ENCODE measurements around the gene TTLL3. TPM values are rescaled to one million over a fixed set of nuclear protein-coding genes. Genes with fewer than 3 reads are reported as not detected.

Gene TTLL3
- 4.3 and 5.9 TPM in 2 replicates for total RNA-seq (2021; fragmentation: NEBNext Ultra II Directional; extraction: Animal tissue kit (Norgen Biotek cat#: 25700))
- 8.9 and 11.4 TPM in 2 replicates for polyA plus RNA-seq (2011; rRNA removed)
- 11.5 TPM for polyA plus RNA-seq (2011; cell fraction: cytosol; rRNA removed)
- polyA plus RNA-seq (2011; cell fraction: nucleus; rRNA removed), result 33.1 TPM
- polyA plus RNA-seq (2012, experiment 1 of 2), result 8.7 to 12.5 TPM (median 11.8 TPM) in 4 replicates
- 2.6 TPM for polyA plus RNA-seq (2012, experiment 2 of 2)
- 2.8 TPM for polyA plus RNA-seq (2013, experiment 1 of 2)
- 2.1 TPM for polyA plus RNA-seq (2013, experiment 2 of 2)
- polyA minus RNA-seq (2011; rRNA and poly(A)+ RNA removed), result 7.1 and 9.4 TPM in 2 replicates
- 3.9 TPM for polyA minus RNA-seq (2011; cell fraction: cytosol; rRNA and poly(A)+ RNA removed)
- polyA minus RNA-seq (2011; cell fraction: nucleus; rRNA and poly(A)+ RNA removed), result 8.7 TPM
- long read RNA-seq, experiment 1, partial matches to known transcripts, result 0 of 1 reads
- long read RNA-seq, experiment 1, other reads (novel, unspliced or antisense), result 1 of 1 reads
- long read RNA-seq, experiment 2, partial matches to known transcripts, result 0 of 1 reads
- long read RNA-seq, experiment 2, other reads (novel, unspliced or antisense), result 1 of 1 reads

- no peak for FAIRE-seq
- TF ChIP-seq EZH2 (IDR thresholded peaks at IDR 0.05; ENCODE audit: low read depth, low read length, severe bottlenecking) (no peak), TAF1 (IDR thresholded peaks at IDR 0.05; ENCODE audit: low read depth, low read length) (0 out of 2 replicates have a peak, but pooled peaks have one; percentile 26), SAP30 (IDR thresholded peaks at IDR 0.05; ENCODE audit: insufficient read depth, insufficient replicate concordance, low read length) (no peak), PHF8 (conservative IDR thresholded peaks at IDR 0.05; ENCODE audit: low read depth, low read length) (0 out of 2 replicates have a peak, but pooled peaks have one; percentile 48), RBBP5 (IDR thresholded peaks at IDR 0.05; ENCODE audit: borderline replicate concordance, low read depth, low read length) (0 out of 2 replicates have a peak, but pooled peaks have one; percentile 42), GABPA (IDR thresholded peaks at IDR 0.05; ENCODE audit: borderline replicate concordance, insufficient read depth, low read length) (0 out of 2 replicates have a peak, but pooled peaks have one; percentile 12)
These were observed at the start of gene TTLL3 for GRCh38 chr3:9809615-9810432. TTLL3 (plus strand) TSS chr3:9810262; CDS start chr3:9810662, 400 bp downstream.

More at GRCh38 chr3:9809615-9810432, at the start of gene TTLL3:
- H2AK5ac ChIP-seq (ENCODE audit: low read depth, low read length), result no peak within 1 kb of the TSS
- no peaks in the 10 kb centered on the region for H3K79me1 ChIP-seq (ENCODE audit: low read depth, low read length)
- peaks cover 2% of the 10 kb centered on the region; the same call in 1 of the 2 replicates for H3K23me2 ChIP-seq (ENCODE audit: low read depth, low read length)
- no peak within 1 kb of the TSS for H2AFZ ChIP-seq (ENCODE audit: low read length)
- peaks cover 3 to 6% of the 10 kb centered on the region in 2 experiments for H4K20me1 ChIP-seq (replicated peaks in 1 of 2; ENCODE audit: control insufficient read depth in 1 of 2, insufficient read depth in 2 of 2, low read length in 2 of 2)
- peak within 1 kb of the TSS; percentile 56 to 84 for H3K4me2 ChIP-seq (ENCODE audit: insufficient read depth in 1 of 2, low read depth in 2 of 2, low read length in 2 of 2)
- peak within 1 kb of the TSS; percentile 3; the same call in 1 of the 2 replicates for H3K27ac ChIP-seq (ENCODE audit: low read depth, low read length)
- no peak within 1 kb of the TSS for H2BK5ac ChIP-seq (ENCODE audit: low read depth, low read length)
- POLR2A ChIA-PET (ENCODE audit: partially characterized antibody), result interaction anchor here (0.9 to 7.8 kb wide), 13 partner anchors 10 to 137 kb away, joined by 3 to 71 read pairs (median 4); partner anchors contain the start of genes ARPC4, CAMK1, RPUSD3 and TADA3
- no peak within 1 kb of the TSS for H4K91ac ChIP-seq (replicated peaks; ENCODE audit: insufficient read length, low read length)
- H3K4me3 ChIP-seq (ENCODE audit: extremely low read depth in 1 of 4, insufficient read depth in 2 of 4, low read depth in 3 of 4, low read length in 4 of 4), result peak within 1 kb of the TSS; percentile 50 to 72 (median 58)
- H3K4ac ChIP-seq (replicated peaks; ENCODE audit: insufficient read length, low read depth, low read length), result no peak within 1 kb of the TSS
- H3K14ac ChIP-seq (ENCODE audit: insufficient read length), result no peak within 1 kb of the TSS
- WGBS, 2 experiments (ENCODE audit: extremely low coverage in 1 of 2, insufficient coverage in 1 of 2, insufficient read length in 1 of 2, insufficient replicate concordance in 2 of 2, low coverage in 1 of 2, low lambda C conversion rate in 2 of 2, missing lambda C conversion rate in 1 of 2), result 6% methylated on average over 36 of the region's 76 CpGs; no CpG with 5 or more reads in 1 of the 2 experiments
- peaks cover 0 to 9% (median 2%) of the 10 kb centered on the region in 4 experiments; a peak in 3 of 7 replicates for H3K4me1 ChIP-seq (replicated peaks in 1 of 4; ENCODE audit: control insufficient read depth in 3 of 4, insufficient read depth in 4 of 4, low read length in 3 of 4)
- no peak within 1 kb of the TSS for H2BK120ac ChIP-seq (replicated peaks; ENCODE audit: low read depth, low read length)
- DNase-seq (ENCODE audit: low read depth in 1 of 2, low spot score in 2 of 2), result peak in 1 of 2 experiments; percentile 88
- no peak within 1 kb of the TSS for H3K23ac ChIP-seq (ENCODE audit: insufficient read length)
- no peak within 1 kb of the TSS for H3K56ac ChIP-seq (replicated peaks; ENCODE audit: insufficient read length, low read depth, low read length)
- H3K27me3 ChIP-seq (replicated peaks in 1 of 4; ENCODE audit: control insufficient read depth in 3 of 4, extremely low read depth in 1 of 4, insufficient read depth in 3 of 4, low read length in 3 of 4), result peaks cover 0 to 11% (median 9%) of the 10 kb centered on the region in 4 experiments; a peak in 5 of 7 replicates
- H2BK15ac ChIP-seq (ENCODE audit: low read length), result no peak within 1 kb of the TSS
- H3K79me2 ChIP-seq (ENCODE audit: control insufficient read depth in 1 of 2, insufficient read depth in 2 of 2, low read length in 2 of 2), result no peaks in the 10 kb centered on the region
- H4K8ac ChIP-seq (ENCODE audit: extremely low read depth, insufficient read depth, low read length), result peak within 1 kb of the TSS; percentile 37; the same call in 1 of the 2 replicates
- H2BK20ac ChIP-seq (ENCODE audit: low read length), result no peak within 1 kb of the TSS
- H3K18ac ChIP-seq (ENCODE audit: extremely low read depth, low read length), result peak within 1 kb of the TSS; percentile 1; the same call in 1 of the 2 replicates
- CTCF ChIA-PET (ENCODE audit: partially characterized antibody), result interaction anchor here (1.0 to 4.9 kb wide), 6 partner anchors 9 to 173 kb away, joined by 3 to 30 read pairs (median 8); no protein-coding TSS in a partner anchor
- H3K36me3 ChIP-seq (ENCODE audit: control insufficient read depth in 2 of 4, insufficient read depth in 4 of 4, low read length in 3 of 4), result peaks cover 10 to 17% (median 13%) of the 10 kb centered on the region in 4 experiments; a peak in 7 of 8 replicates
- no peak within 1 kb of the TSS for H2BK12ac ChIP-seq (ENCODE audit: low read depth, low read length)
- H3K9ac ChIP-seq (replicated peaks in 1 of 4; ENCODE audit: extremely low read depth in 1 of 4, low read depth in 3 of 4, low read length in 3 of 4), result peak within 1 kb of the TSS; percentile 23 to 75 (median 58); a peak in 6 of 7 replicates
- no peaks in the 10 kb centered on the region for H3K9me3 ChIP-seq (ENCODE audit: insufficient read depth in 2 of 2, low read depth in 1 of 2, low read length in 1 of 2)
- H4K5ac ChIP-seq (ENCODE audit: insufficient read length, low read depth, low read length), result no peak within 1 kb of the TSS

Measured in H1 (cell line).